ENCODE results near the gene PLEKHA5.

Gene PLEKHA5

GRCh38 chr12:19242581-19242980, 113.0 kb downstream of the PLEKHA5 start:
- no peaks in the 10 kb centered on the region for H3K9me3 ChIP-seq
- no peak overlapping the region for H3K4me3 ChIP-seq (ENCODE audit: low read depth in 1 of 2, low read length in 1 of 2)
- H3K36me3 ChIP-seq = no peaks in the 10 kb centered on the region
- TF ChIP-seq, protein P1, sequence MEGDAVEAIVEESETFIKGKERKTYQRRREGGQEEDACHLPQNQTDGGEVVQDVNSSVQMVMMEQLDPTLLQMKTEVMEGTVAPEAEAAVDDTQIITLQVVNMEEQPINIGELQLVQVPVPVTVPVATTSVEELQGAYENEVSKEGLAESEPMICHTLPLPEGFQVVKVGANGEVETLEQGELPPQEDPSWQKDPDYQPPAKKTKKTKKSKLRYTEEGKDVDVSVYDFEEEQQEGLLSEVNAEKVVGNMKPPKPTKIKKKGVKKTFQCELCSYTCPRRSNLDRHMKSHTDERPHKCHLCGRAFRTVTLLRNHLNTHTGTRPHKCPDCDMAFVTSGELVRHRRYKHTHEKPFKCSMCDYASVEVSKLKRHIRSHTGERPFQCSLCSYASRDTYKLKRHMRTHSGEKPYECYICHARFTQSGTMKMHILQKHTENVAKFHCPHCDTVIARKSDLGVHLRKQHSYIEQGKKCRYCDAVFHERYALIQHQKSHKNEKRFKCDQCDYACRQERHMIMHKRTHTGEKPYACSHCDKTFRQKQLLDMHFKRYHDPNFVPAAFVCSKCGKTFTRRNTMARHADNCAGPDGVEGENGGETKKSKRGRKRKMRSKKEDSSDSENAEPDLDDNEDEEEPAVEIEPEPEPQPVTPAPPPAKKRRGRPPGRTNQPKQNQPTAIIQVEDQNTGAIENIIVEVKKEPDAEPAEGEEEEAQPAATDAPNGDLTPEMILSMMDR (IDR thresholded peaks at IDR 0.05) = no peak
- H3K27ac ChIP-seq = no peak overlapping the region
- no peaks in the 10 kb centered on the region for H3K27me3 ChIP-seq
- peaks cover 3 to 6% of the 10 kb centered on the region in 2 experiments for H3K4me1 ChIP-seq (ENCODE audit: control insufficient read depth in 1 of 2, insufficient read depth in 1 of 2, low read depth in 1 of 2, low read length in 1 of 2)

GRCh38 chr12:19243551-19243950, 114.0 kb downstream of the PLEKHA5 start:
- H3K36me3 ChIP-seq = no peaks in the 10 kb centered on the region
- peaks cover 3 to 6% of the 10 kb centered on the region in 2 experiments for H3K4me1 ChIP-seq (ENCODE audit: control insufficient read depth in 1 of 2, insufficient read depth in 1 of 2, low read depth in 1 of 2, low read length in 1 of 2)
- H3K4me3 ChIP-seq (ENCODE audit: low read depth in 1 of 2, low read length in 1 of 2) = no peak overlapping the region
- TF ChIP-seq, protein P1 (IDR thresholded peaks at IDR 0.05) = no peak
- H3K9me3 ChIP-seq = no peaks in the 10 kb centered on the region
- no peak overlapping the region for H3K27ac ChIP-seq
- no peaks in the 10 kb centered on the region for H3K27me3 ChIP-seq

DNA sequence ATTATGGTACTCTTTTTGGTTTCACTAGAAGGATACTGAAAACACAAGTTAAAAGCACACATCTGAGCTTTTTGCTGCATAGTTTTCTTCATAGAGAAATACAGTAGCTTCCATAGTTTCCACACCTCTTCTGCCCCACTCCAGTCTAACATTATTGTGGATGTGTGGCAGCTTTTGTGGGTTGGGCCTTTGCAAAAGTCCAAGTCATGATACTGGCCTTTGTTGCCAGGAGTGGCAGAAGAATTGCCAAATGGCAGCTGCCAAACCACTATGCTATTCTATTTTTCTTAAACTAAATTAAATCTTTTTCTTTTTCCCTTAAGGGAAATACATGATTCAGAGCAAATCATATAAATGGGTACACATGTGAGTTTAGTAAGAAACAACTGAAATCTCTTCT, 114.8 kb downstream of the PLEKHA5 start:
- TF ChIP-seq, protein P1 (IDR thresholded peaks at IDR 0.05) = no peak
- H3K4me1 ChIP-seq (ENCODE audit: control insufficient read depth in 1 of 2, insufficient read depth in 1 of 2, low read depth in 1 of 2, low read length in 1 of 2) = peaks cover 3 to 6% of the 10 kb centered on the region in 2 experiments
- no peak overlapping the region for H3K27ac ChIP-seq
- H3K27me3 ChIP-seq = no peaks in the 10 kb centered on the region
- no peak overlapping the region for H3K4me3 ChIP-seq (ENCODE audit: low read depth in 1 of 2, low read length in 1 of 2)
- H3K9me3 ChIP-seq = no peaks in the 10 kb centered on the region
- no peaks in the 10 kb centered on the region for H3K36me3 ChIP-seq

- Histone ChIP-seq H3K27me3 (no peaks in the 10 kb centered on the region), H3K9me3 (no peaks in the 10 kb centered on the region), H3K36me3 (no peaks in the 10 kb centered on the region), H3K4me1 (ENCODE audit: control insufficient read depth in 1 of 2, insufficient read depth in 1 of 2, low read depth in 1 of 2, low read length in 1 of 2) (peaks cover 3 to 6% of the 10 kb centered on the region in 2 experiments), H3K27ac (no peak overlapping the region), H3K4me3 (ENCODE audit: low read depth in 1 of 2, low read length in 1 of 2) (no peak overlapping the region)
- TF ChIP-seq, protein P1 (IDR thresholded peaks at IDR 0.05) = no peak
These were observed 115.6 kb downstream of the PLEKHA5 start for GRCh38 chr12:19245106-19245505.

DNA sequence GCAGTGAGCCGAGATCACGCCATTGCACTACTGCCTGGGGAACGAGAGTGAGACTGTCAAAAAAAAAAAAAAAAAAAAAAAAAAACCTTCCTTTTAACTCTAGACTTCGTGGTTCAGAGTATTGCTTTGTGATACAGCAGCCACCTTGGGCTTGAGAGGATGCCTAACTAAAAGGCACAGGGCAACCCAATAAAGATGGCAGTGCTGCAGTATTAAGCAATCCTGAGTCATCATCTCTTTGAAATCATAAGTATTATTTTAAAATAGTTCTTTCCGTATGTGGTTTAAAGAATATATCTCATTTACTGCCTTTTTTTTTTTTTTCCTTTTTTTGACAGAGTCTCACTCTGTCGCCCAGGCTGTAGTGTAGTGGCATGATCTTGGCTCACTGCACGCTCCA, 116.1 kb downstream of the PLEKHA5 start:
- Histone ChIP-seq H3K27me3 (no peaks in the 10 kb centered on the region), H3K4me3 (ENCODE audit: low read depth in 1 of 2, low read length in 1 of 2) (no peak overlapping the region), H3K27ac (no peak overlapping the region), H3K4me1 (ENCODE audit: control insufficient read depth in 1 of 2, insufficient read depth in 1 of 2, low read depth in 1 of 2, low read length in 1 of 2) (peaks cover 3 to 6% of the 10 kb centered on the region in 2 experiments), H3K9me3 (no peaks in the 10 kb centered on the region), H3K36me3 (no peaks in the 10 kb centered on the region)
- TF ChIP-seq, protein P1 (IDR thresholded peaks at IDR 0.05) = no peak

- H3K9me3 ChIP-seq = no peaks in the 10 kb centered on the region
- H3K27ac ChIP-seq = no peak overlapping the region
- no peaks in the 10 kb centered on the region for H3K27me3 ChIP-seq
- peaks cover 3 to 6% of the 10 kb centered on the region in 2 experiments for H3K4me1 ChIP-seq (ENCODE audit: control insufficient read depth in 1 of 2, insufficient read depth in 1 of 2, low read depth in 1 of 2, low read length in 1 of 2)
- TF ChIP-seq, protein P1 (IDR thresholded peaks at IDR 0.05) = no peak
- no peaks in the 10 kb centered on the region for H3K36me3 ChIP-seq
- H3K4me3 ChIP-seq (ENCODE audit: low read depth in 1 of 2, low read length in 1 of 2) = no peak overlapping the region
These were observed 117.4 kb downstream of the PLEKHA5 start for GRCh38 chr12:19246933-19247332.
